Kidney glomerular epithelial cell (primary cell): ENCODE data around the gene RPS19BP1.
"Not testable (repeated sequence)": the region's sequence is repeated elsewhere in the genome, so short reads cannot be mapped to it uniquely, and the experiment has no call there.

Experiments
- DNase-seq: peaks from one replicate; lab custom pipeline; 2025; lab: John Stamatoyannopoulos, UW

RPS19BP1 gene

GRCh38 chr22:39513791-39514190 is 18.8 kb downstream of the RPS19BP1 start:
- no peak for DNase-seq

- no peak for DNase-seq
Observed at GRCh38 chr22:39512026-39512425, 20.5 kb downstream of the RPS19BP1 start.

- DNase-seq: no peak
Observed at GRCh38 chr22:39511226-39511625, 21.3 kb downstream of the RPS19BP1 start.

- DNase-seq: no peak
Observed at GRCh38 chr22:39510529-39511149, 21.9 kb downstream of the RPS19BP1 start.

- DNase-seq: no peak
Observed at GRCh38 chr22:39508393-39508792, 24.2 kb downstream of the RPS19BP1 start.

GRCh38 chr22:39507021-39507420 is 25.5 kb downstream of the RPS19BP1 start:
- not testable (repeated sequence) for DNase-seq

GRCh38 chr22:39504071-39504470 is 28.5 kb downstream of the RPS19BP1 start:
- DNase-seq: no peak

GRCh38 chr22:39503630-39504029 is 28.9 kb downstream of the RPS19BP1 start:
- no peak for DNase-seq

- no peak for DNase-seq
Observed at GRCh38 chr22:39502789-39503409, 29.6 kb downstream of the RPS19BP1 start.

- peak; percentile 84 for DNase-seq
Observed at GRCh38 chr22:39502109-39502788, 30.3 kb downstream of the RPS19BP1 start, which contains the start of gene MIEF1. TSS of gene MIEF1 (plus strand) at chr22:39502290. CDS start at chr22:39511295, 9,005 bp downstream.

- no peak for DNase-seq
Observed at GRCh38 chr22:39501644-39502108, 30.9 kb downstream of the RPS19BP1 start.

GRCh38 chr22:39500101-39500500 is 32.4 kb downstream of the RPS19BP1 start:
- no peak for DNase-seq

- no peak for DNase-seq
Observed at GRCh38 chr22:39498802-39499201, 33.7 kb downstream of the RPS19BP1 start.

- DNase-seq: no peak
Observed at GRCh38 chr22:39498368-39498767, 34.2 kb downstream of the RPS19BP1 start.

- no peak for DNase-seq
Observed at GRCh38 chr22:39497429-39497828, 35.1 kb downstream of the RPS19BP1 start.

- DNase-seq: peak; percentile 38
Observed at GRCh38 chr22:39496131-39496838, 36.3 kb downstream of the RPS19BP1 start.

- DNase-seq: no peak
Observed at GRCh38 chr22:39494471-39495120, 38.0 kb downstream of the RPS19BP1 start.

GRCh38 chr22:39493759-39494158 is 38.8 kb downstream of the RPS19BP1 start:
- peak; percentile 3 for DNase-seq

- DNase-seq: no peak
Observed at GRCh38 chr22:39492186-39492585, 40.4 kb downstream of the RPS19BP1 start.

GRCh38 chr22:39491696-39492095 is 40.9 kb downstream of the RPS19BP1 start:
- no peak for DNase-seq

- DNase-seq: no peak
Observed at GRCh38 chr22:39490966-39491680, 41.4 kb downstream of the RPS19BP1 start.
